ENCODE results near the gene PRKCA.

PRKCA gene

DNA sequence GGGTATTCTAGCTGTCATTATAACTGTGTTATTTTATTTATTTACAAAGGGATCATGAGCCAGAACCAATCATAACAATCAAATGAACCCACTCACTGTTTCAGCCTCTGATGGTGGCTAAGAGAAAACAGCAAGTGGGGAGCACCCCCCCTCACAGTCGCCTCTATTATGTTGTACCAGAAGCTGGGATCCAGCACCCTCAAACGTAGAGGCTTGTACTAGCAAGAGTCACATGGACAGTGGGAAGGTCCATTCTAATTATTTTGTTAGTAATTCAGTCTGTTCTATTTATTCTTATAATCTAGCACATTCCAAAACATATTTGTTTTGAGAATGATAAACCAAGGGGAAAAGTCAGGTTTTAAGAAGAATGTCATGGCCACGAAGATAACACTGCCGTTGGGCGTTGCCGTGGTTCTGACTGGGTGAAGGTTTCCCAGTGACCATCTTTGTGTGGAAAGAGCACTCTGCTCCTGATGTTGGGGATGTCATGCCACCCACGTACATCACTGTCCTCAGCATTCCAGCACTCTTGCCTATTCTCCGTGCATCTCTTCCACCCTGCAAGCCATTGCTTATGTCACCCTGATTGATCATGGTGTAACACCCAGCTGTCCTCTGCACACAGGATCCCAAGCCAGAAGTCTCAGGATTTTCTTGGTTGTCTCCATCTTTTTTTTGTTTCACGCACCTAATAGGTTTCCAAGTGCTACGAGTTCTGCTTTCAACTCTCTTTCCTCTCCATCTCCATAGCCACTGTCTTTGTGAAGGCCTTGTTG, 205.8 kb downstream of the PRKCA start:
- DNase-seq (no peak), ATAC-seq (no peak)
- peak overlapping the region; percentile 90 for H3K27ac Mint-ChIP-seq
- peaks cover 64% of the 10 kb centered on the region for H3K4me1 Mint-ChIP-seq
- H3K9me3 Mint-ChIP-seq: no peaks in the 10 kb centered on the region
- no peaks in the 10 kb centered on the region for H3K27me3 Mint-ChIP-seq
- H3K36me3 Mint-ChIP-seq (ENCODE audit: low read depth): peaks cover 21% of the 10 kb centered on the region
- no peak overlapping the region for H3K4me3 Mint-ChIP-seq

DNA sequence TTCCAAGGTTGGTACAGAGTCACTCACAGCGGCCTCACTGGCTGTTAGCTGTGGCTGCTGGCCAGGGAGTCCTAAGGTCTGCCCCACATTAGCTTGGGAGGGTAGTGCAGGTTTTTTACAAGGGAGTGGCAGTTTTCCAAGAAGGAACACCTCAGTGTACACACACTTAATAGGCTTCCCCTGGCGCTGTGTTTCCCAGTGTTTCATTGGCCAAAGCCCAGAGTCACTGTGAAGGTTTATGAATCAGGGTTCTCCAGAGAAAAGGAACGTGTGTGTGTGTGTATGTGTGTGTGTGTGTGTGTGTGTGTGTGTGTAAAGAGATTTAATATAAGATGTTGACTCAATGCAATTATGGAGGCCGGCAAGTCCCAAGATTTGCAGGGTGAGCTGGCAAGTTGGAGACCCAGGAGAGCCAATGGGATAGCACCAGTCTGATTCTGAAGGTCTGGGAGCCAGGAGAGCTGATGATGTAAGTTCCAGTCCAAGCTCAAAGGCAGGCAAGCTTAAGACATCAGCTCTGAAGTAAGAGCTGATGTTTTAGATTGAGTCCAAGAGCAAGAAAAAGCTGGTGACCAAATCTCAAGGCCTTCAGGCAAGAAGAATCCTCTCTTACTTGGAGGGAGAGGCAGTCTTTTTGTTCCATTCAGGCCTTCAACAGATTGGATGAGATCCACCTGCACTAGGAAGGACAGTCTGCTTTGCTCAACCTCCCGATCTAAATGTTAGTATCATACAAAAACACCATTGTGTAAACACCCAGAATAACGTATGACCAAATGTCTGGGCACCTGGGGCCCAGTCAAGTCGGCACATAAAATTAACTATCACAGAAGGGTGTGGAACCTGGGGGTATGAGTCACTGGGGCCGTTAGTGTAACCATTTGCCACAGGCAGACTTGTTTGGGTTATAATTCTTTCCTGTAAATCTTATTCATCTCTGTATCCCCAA, 206.8 kb downstream of the PRKCA start:
- peak overlapping the region; percentile 90 for H3K27ac Mint-ChIP-seq
- H3K36me3 Mint-ChIP-seq (ENCODE audit: low read depth): peaks cover 23% of the 10 kb centered on the region

DNA sequence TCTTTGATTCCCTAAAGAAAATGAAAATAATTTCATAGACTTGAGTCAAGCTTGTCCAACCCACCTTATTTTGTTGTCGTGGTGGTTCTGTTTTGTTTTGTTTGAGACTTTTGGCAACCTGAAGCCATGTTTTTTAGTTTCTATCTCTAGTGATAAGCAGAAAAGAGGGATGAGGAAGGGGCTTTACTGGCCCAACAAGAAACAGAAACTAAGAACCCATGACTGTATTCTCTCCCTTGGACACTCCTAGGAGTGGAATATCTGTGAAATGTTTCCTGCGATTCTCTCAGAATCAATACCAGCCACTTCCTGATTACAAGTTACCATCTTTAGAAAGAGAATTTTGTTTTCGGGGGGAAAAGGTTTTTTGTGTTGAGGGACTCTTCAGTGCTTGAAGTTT, 207.5 kb downstream of the PRKCA start:
- Mint-ChIP-seq H3K4me3 (peak overlapping the region; percentile 56), H3K36me3 (ENCODE audit: low read depth) (peaks cover 26% of the 10 kb centered on the region), H3K9me3 (no peaks in the 10 kb centered on the region), H3K27ac (peak overlapping the region; percentile 90), H3K4me1 (peaks cover 76% of the 10 kb centered on the region), H3K27me3 (no peaks in the 10 kb centered on the region)
- ATAC-seq (peak; percentile 3), DNase-seq (no peak)

More for the DNA sequence above, 206.8 kb downstream of the PRKCA start:
- Mint-ChIP-seq H3K4me3 (peak overlapping the region; percentile 33), H3K4me1 (peaks cover 70% of the 10 kb centered on the region), H3K9me3 (no peaks in the 10 kb centered on the region), H3K27me3 (no peaks in the 10 kb centered on the region)
- peak; percentile 88 for ATAC-seq
- peak; percentile 50 for DNase-seq

DNA sequence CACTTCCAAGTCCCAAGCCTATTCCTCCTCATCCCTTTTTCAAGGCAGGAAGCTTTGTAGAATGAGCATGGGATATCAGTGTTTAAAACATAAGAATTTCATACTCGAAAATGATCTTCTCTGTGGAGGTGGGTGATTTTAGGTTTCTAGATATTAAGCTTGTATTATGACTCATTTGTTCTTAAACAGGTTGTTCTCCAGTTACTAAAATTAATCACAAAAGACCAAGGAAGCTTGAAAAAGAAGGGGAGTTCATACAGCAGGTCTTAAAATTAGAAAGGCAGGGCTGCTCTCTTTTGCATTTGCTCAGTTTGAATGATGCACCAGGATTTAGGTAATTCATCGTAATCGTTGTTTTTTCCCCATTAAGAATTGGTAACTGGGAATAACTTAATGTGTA, 208.7 kb downstream of the PRKCA start:
- ATAC-seq (no peak), DNase-seq (no peak)
- peak overlapping the region; percentile 90 for H3K27ac Mint-ChIP-seq
- H3K4me1 Mint-ChIP-seq: peaks cover 81% of the 10 kb centered on the region
- no peaks in the 10 kb centered on the region for H3K27me3 Mint-ChIP-seq
- no peaks in the 10 kb centered on the region for H3K9me3 Mint-ChIP-seq
- peak overlapping the region; percentile 55 for H3K4me3 Mint-ChIP-seq
- H3K36me3 Mint-ChIP-seq (ENCODE audit: low read depth): peaks cover 33% of the 10 kb centered on the region

DNA sequence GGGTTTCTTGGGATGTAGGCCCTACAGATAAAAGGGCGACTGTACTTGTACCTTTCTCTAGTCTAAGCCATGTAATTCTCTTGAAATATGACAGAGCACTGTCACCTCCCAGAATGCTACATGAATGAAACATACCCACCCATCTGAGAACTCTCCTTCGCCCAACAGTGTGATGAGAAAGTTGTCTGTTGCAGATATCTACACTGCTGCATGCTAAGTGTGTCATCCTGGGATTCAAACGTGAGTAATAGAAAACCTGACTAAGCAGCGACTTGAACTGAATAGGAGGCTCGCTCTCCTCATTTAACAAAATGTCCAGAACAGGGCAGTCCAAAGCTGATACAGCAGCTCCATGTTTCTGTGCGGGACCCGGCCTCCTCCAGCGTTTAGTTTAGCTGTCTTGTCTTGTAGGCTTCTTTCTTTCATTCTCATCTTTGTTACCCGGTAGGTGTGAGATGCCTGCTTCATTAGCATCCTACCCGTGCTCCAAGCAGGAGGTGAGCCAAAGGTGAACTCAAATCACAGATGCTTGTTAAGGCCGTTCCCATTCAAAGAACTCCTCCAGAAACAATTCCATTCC, 211.9 kb downstream of the PRKCA start:
- no peak overlapping the region for H3K4me3 Mint-ChIP-seq
- H3K36me3 Mint-ChIP-seq (ENCODE audit: low read depth): peaks cover 42% of the 10 kb centered on the region
- peak overlapping the region; percentile 39 for H3K27ac Mint-ChIP-seq
- DNase-seq (no peak), ATAC-seq (peak; percentile 70)
- no peaks in the 10 kb centered on the region for H3K27me3 Mint-ChIP-seq
- H3K9me3 Mint-ChIP-seq: no peaks in the 10 kb centered on the region
- peaks cover 79% of the 10 kb centered on the region for H3K4me1 Mint-ChIP-seq

DNA sequence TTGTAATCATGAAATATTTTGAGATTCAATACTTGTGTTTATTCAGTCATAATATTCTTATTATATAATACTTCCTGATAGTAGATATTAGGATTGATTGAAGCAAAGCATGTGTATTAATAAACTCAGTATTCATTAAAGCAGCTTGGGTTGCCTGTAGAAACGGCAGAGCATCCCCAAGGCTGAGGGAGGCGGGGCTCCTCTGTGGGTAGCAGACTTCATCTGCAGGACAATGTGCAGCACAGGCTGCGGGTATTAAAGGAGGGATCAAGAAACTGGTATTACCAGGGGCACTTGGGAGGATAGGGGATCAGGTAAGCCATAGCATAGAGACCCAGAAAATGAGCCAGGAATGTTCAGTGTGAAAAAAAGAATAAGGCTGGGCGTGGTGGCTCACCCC, 213.6 kb downstream of the PRKCA start:
- Mint-ChIP-seq H3K27ac (no peak overlapping the region), H3K4me1 (peaks cover 72% of the 10 kb centered on the region), H3K9me3 (no peaks in the 10 kb centered on the region), H3K36me3 (ENCODE audit: low read depth) (peaks cover 48% of the 10 kb centered on the region), H3K27me3 (no peaks in the 10 kb centered on the region), H3K4me3 (no peak overlapping the region)
- no peak for DNase-seq
- ATAC-seq: no peak

DNA sequence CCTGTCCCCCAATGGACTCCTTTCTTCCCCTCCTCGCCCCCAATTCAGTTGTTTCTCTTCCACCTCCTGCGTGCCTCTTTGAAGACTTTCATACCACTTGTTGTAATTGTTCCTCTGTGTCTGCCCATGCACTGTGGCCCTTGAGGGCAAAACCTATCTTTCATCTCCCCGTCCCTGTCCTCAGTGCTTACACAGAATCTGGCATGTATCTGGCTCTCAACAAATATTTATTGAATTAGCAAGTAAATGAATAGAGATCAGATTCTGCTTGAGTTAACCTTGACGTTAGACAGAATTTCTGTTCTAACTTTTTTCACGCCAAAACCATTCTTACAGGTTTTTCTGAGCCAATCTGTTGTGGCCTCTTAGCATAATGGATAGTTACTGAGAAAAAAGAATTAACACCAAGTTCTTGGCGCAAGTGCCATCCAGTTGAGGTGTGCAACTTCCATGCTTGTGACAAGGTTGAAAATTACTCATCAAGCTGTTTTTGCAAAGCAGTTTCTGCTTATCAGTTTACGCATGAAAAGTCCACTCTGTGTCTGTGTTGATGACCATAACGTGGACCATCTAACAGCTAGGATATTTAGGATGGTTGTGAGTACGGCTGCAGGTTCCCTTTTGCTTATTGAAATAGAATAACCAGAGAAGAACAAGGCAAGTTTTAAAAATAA, 215.1 kb downstream of the PRKCA start:
- peaks cover 53% of the 10 kb centered on the region for H3K36me3 Mint-ChIP-seq (ENCODE audit: low read depth)

DNA sequence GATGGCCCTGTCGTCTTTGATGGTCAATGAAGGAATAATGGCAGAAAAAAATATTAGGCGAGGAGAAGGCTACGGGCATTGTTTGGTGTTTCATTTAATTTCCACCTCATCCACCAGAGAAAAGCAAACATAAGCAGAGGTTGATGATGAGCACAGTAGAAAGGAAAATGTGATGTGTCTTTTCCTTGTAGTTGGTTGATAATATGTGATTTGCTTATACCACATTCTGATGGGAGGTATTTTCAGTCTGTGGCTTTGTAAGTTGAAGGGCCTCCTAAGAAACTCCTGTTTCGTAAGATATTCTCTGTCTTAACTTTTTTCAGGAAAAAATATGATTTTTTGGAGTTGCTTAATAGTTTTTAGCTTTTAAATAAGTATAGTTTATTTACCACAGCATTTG, 215.7 kb downstream of the PRKCA start:
- H3K9me3 Mint-ChIP-seq: no peaks in the 10 kb centered on the region
- H3K4me1 Mint-ChIP-seq: peaks cover 73% of the 10 kb centered on the region
- DNase-seq: no peak
- peak; percentile 52 for ATAC-seq
- no peak overlapping the region for H3K4me3 Mint-ChIP-seq
- peaks cover 55% of the 10 kb centered on the region for H3K36me3 Mint-ChIP-seq (ENCODE audit: low read depth)
- peak overlapping the region; percentile 88 for H3K27ac Mint-ChIP-seq
- no peaks in the 10 kb centered on the region for H3K27me3 Mint-ChIP-seq

More for the DNA sequence above, 215.1 kb downstream of the PRKCA start:
- Mint-ChIP-seq H3K4me1 (peaks cover 73% of the 10 kb centered on the region), H3K27ac (peak overlapping the region; percentile 88), H3K27me3 (no peaks in the 10 kb centered on the region), H3K9me3 (no peaks in the 10 kb centered on the region), H3K4me3 (no peak overlapping the region)
- DNase-seq (no peak), ATAC-seq (no peak)

DNA sequence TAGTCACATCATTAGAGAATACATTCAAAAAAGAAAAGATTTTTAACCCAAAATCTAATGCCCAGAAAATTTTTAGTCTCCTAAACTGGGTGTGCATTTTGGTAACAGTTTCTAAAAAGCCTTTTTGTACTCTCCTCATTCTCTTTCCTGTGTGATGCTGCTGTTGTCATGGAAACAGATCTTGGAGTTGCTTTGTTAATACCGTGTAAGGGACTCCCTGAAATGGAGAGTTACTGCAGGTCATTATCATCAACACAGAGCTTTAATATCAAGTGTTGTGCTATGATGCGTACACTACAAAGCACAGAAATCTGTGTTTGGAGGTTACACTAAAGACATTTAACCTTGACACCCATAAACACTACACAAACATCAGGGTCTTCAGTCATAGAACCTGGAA, 216.3 kb downstream of the PRKCA start:
- H3K27me3 Mint-ChIP-seq: no peaks in the 10 kb centered on the region
- peak overlapping the region; percentile 88 for H3K27ac Mint-ChIP-seq
- H3K9me3 Mint-ChIP-seq: no peaks in the 10 kb centered on the region
- H3K4me1 Mint-ChIP-seq: peaks cover 74% of the 10 kb centered on the region
- H3K4me3 Mint-ChIP-seq: no peak overlapping the region
- H3K36me3 Mint-ChIP-seq (ENCODE audit: low read depth): peaks cover 57% of the 10 kb centered on the region
- DNase-seq (no peak), ATAC-seq (no peak)

DNA sequence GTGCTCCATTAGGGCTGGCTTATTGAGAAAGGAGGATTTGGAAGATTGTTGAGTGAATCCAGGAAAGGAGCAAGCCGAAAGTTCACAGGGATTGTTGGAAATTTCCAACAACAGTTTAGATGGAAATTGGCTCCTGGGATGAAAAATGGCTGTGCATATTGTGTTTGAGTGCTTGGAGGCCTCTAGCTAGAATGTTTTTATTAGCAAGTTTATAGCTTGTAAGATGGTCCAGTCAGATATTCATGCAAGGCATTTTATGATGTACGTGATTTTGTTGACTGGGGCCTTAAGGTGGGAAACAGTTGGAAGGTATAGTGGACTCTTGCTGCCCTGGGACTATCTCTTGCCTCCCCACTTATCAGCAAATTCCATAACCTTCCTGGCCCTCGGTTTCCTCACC, 216.7 kb downstream of the PRKCA start:
- Mint-ChIP-seq H3K4me3 (no peak overlapping the region), H3K4me1 (peaks cover 74% of the 10 kb centered on the region), H3K27me3 (no peaks in the 10 kb centered on the region), H3K36me3 (ENCODE audit: low read depth) (peaks cover 58% of the 10 kb centered on the region), H3K27ac (peak overlapping the region; percentile 88), H3K9me3 (no peaks in the 10 kb centered on the region)
- DNase-seq (no peak), ATAC-seq (no peak)

DNA sequence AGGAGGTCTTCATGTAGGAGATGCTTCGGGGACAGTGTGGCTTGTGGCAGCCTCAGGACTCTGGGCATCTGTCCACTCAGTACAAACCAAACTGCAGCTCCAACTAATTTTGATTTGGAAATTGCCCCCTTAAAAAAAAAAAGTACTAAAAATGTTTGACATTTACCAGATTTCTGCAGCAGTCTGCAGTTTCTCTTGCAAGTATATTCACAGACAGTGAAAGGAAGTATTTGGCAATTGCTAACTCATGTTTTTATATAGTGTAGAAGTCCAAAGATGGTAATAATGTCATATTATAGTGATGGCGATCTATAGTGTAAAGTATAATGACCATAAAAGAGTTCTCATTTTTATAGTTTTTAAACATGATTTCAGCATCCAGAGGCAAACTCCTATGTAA, 218.6 kb downstream of the PRKCA start:
- H3K4me3 Mint-ChIP-seq: no peak overlapping the region
- H3K27ac Mint-ChIP-seq: no peak overlapping the region
- H3K4me1 Mint-ChIP-seq: peaks cover 81% of the 10 kb centered on the region
- no peak for DNase-seq
- no peaks in the 10 kb centered on the region for H3K27me3 Mint-ChIP-seq
- no peak for ATAC-seq
- H3K36me3 Mint-ChIP-seq (ENCODE audit: low read depth): peaks cover 64% of the 10 kb centered on the region
- no peaks in the 10 kb centered on the region for H3K9me3 Mint-ChIP-seq

DNA sequence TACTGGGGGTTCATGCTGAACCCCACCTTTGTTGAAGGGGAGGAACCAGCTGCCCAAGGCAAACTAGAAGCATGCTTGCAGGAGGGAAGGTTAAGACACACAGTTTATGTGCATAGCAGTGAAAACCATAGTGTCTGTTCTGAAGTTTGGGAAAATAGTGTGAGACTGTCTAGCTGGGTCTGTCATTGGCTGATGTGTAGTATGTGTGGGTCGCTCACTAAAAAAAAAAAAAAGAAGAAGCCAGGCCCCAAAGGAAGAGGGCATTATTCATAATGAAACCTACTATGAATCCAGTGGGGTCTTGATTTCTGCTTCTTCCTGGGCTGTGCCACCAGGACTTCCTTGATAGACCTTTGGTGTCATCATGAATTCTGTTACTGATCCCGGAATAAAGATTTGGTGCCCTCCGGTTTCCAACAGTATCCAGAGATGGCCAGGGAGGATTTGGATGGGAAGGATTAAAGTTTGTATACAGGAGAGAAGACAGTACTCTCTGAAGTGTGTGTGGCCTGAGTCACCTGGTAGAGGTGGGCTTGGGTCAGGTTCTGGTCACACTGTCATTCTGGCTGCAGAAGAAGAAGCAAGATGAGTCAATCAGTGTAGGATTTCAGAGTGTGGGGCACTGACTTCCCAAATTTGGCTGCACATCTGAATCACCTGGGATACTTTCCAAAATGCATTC, 220.3 kb downstream of the PRKCA start:
- no peak overlapping the region for H3K4me3 Mint-ChIP-seq
- ATAC-seq (peak; percentile 60), DNase-seq (no peak)
- no peaks in the 10 kb centered on the region for H3K27me3 Mint-ChIP-seq
- H3K9me3 Mint-ChIP-seq: no peaks in the 10 kb centered on the region
- H3K27ac Mint-ChIP-seq: peak overlapping the region; percentile 65
- H3K36me3 Mint-ChIP-seq (ENCODE audit: low read depth): peaks cover 67% of the 10 kb centered on the region
- peaks cover 79% of the 10 kb centered on the region for H3K4me1 Mint-ChIP-seq

DNA sequence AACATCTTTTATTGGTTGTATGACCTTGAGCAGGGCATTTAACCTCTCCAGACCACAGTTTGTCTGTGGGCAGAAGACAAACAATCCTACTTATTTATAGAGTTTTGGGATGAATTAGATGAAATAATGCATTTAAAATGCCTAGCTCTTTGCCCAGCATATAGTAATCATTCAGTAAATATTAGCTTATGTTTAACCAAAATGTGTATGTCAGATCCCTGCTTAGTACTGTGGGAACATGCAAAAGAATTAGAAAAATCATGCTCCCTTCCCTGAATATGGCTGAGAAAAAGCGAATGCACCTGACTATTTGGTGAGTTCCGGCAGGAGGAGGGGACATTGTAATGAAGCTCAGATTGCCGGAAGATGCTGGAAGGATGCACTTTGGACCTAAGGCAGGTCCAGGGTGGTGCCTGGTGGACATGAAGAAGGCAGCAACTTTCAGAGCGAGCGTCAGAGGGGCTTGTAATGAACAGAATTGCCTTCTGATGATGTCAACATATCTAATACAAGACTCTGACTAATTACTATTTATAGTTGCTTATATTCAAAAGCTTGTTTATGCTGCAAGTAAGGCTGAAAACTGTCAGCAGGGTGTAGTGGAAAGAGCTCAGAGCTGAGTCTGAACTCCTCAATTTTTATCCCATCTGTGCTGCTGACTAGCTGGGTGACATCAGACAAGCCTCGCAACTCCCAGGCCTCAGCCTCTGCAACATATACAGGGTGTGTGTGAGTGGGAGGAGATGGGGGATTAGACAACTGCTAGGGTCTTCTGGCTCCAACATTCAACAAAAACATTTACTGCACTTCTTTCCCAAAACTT, 221.2 kb downstream of the PRKCA start:
- peak overlapping the region; percentile 42 for H3K27ac Mint-ChIP-seq
- H3K27me3 Mint-ChIP-seq: no peaks in the 10 kb centered on the region
- DNase-seq: no peak
- H3K4me3 Mint-ChIP-seq: no peak overlapping the region
- H3K36me3 Mint-ChIP-seq (ENCODE audit: low read depth): peaks cover 64% of the 10 kb centered on the region
- H3K9me3 Mint-ChIP-seq: no peaks in the 10 kb centered on the region
- peaks cover 74% of the 10 kb centered on the region for H3K4me1 Mint-ChIP-seq
- ATAC-seq: no peak
